Right lobe of liver (tissue), 4 donors: ENCODE measurements around the gene B3GNT8.

ENCODE experiments used
- CTCF ChIP-seq, 4 donors: fragments of 200-600 bp in 3 of 4; fragments of 450-650 bp in 1 of 4; IDR thresholded peaks; one replicate each; pipeline versions ENCODE4 v1.5.1 to v1.8.0; 2016 to 2022; ENCODE audit warnings: antibody characterized with exemption in 4 of 4, mild to moderate bottlenecking in 2 of 4
- POLR2A ChIP-seq: fragments of 450-650 bp; IDR thresholded peaks from one replicate; pipeline ENCODE4 v1.6.1; 2017; ENCODE audit warnings: antibody characterized with exemption, mild to moderate bottlenecking
- donor health status: DM: no; HTN: no; CAD: no.
- donor health status: DM: no; HTN: no; CAD: no.
- donor health status: DM: no; HTN: yes; CAD: no.

DNA sequence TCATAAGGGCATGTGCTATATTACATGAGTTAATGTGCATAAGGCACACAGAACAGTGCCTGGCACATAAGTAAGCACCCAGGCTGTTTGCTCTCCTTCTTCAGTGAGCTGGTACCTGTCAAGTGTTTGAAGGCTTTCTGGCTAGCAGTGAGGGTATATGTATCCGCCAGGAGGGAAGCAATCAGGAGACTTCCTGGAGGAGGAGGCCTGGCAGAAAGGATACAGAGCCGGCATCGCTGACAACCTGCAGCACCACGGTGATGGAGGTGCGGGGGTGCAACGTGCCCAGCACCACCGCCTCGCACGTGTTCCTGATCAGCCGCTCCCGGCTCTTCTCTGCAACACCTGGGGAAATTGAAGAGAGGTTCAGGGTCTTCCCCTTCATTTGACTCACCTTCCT lies 35.6 kb downstream of the B3GNT8 start:
- TF ChIP-seq CTCF (IDR thresholded peaks at IDR 0.05) (no peak), POLR2A (no peak)
